Measurements from ENCODE around the gene C16orf87. TPM values are rescaled to one million over a fixed set of nuclear protein-coding genes. Genes with fewer than 3 reads are reported as not detected.

The C16orf87 gene
- total RNA-seq, 1 experiment from 2014 or later: 10.2 TPM

- TF ChIP-seq POLR2A (IDR thresholded peaks at IDR 0.05; ENCODE audit: borderline replicate concordance, extremely low read depth, insufficient read depth, insufficient read length) (no peak), CBX3 (IDR thresholded peaks at IDR 0.05; ENCODE audit: low read depth) (no peak), SP1 (IDR thresholded peaks at IDR 0.05; ENCODE audit: low read depth) (no peak), EZH2 (IDR thresholded peaks at IDR 0.05) (no peak)
These were observed 17.4 kb downstream of the C16orf87 start (continued) for GRCh38 chr16:46813611-46814010.

GRCh38 chr16:46812781-46813540, 18.0 kb downstream of the C16orf87 start:
- intact Hi-C loops (cut with micrococcal nuclease): no loop called here
- POLR2A ChIA-PET: no interaction called here
- TF ChIP-seq TCF7L2 (IDR thresholded peaks at IDR 0.05; ENCODE audit: borderline replicate concordance, extremely low read depth, insufficient read depth, insufficient read length): no peak
- no peak for TF ChIP-seq CBX3 (IDR thresholded peaks at IDR 0.05; ENCODE audit: low read depth)
- no peak for TF ChIP-seq ZNF274 (IDR thresholded peaks at IDR 0.05; ENCODE audit: low read depth, low read length)
- no peak for TF ChIP-seq EZH2 (IDR thresholded peaks at IDR 0.05)
- TF ChIP-seq REST (IDR thresholded peaks at IDR 0.05; ENCODE audit: low read depth): no peak
- no peak for TF ChIP-seq MAX (IDR thresholded peaks at IDR 0.05)
- TF ChIP-seq ZBTB33 (IDR thresholded peaks at IDR 0.05; ENCODE audit: extremely low read depth, insufficient replicate concordance, low read length): no peak
- no peak for TF ChIP-seq EZH2phosphoT487 (IDR thresholded peaks at IDR 0.05; ENCODE audit: borderline replicate concordance)
- no peak for TF ChIP-seq JUND (IDR thresholded peaks at IDR 0.05)
- no peak for TF ChIP-seq YY1 (IDR thresholded peaks at IDR 0.05; ENCODE audit: extremely low read depth, insufficient replicate concordance, low read depth, low read length)
- no peak for TF ChIP-seq CEBPB (IDR thresholded peaks at IDR 0.05; ENCODE audit: low read depth)
- no peak for TF ChIP-seq SRF (IDR thresholded peaks at IDR 0.05; ENCODE audit: low read depth)
- no peak for TF ChIP-seq ATF3 (IDR thresholded peaks at IDR 0.05)
- TF ChIP-seq CTCF (IDR thresholded peaks at IDR 0.05 in 2 of 3, conservative IDR thresholded peaks at IDR 0.05 in 1 of 3; ENCODE audit: borderline replicate concordance in 1 of 3, insufficient read depth in 1 of 3, low read depth in 2 of 3, low read length in 2 of 3): no peak

More at GRCh38 chr16:46812781-46813540, 18.0 kb downstream of the C16orf87 start:
- Histone ChIP-seq H3K9me2 (ENCODE audit: insufficient read depth) (no peaks in the 10 kb centered on the region), H2AFZ (ENCODE audit: low read depth, low read length, poor library complexity, severe bottlenecking) (no peak overlapping the region), H3K27me3 (ENCODE audit: insufficient read depth, low read length) (no peaks in the 10 kb centered on the region), H3K4me2 (ENCODE audit: low read length) (no peak overlapping the region), H3K79me2 (ENCODE audit: insufficient read depth, low read length) (peaks cover 66% of the 10 kb centered on the region), H3K9me3 (ENCODE audit: control insufficient read depth in 1 of 2, insufficient read depth in 1 of 2, low read depth in 1 of 2, low read length in 2 of 2) (peaks cover 0 to 4% of the 10 kb centered on the region in 2 experiments; a peak in 1 of 4 replicates), H3K27ac (ENCODE audit: low read depth, low read length) (no peak overlapping the region), H3K9ac (ENCODE audit: low read length) (no peak overlapping the region), H3K4me1 (ENCODE audit: control insufficient read depth in 1 of 2, insufficient read depth in 2 of 2, low read length in 2 of 2) (peaks cover 9 to 12% of the 10 kb centered on the region in 2 experiments), H3K4me3 (replicated peaks in 1 of 2; ENCODE audit: low read depth in 1 of 2, low read length in 2 of 2) (no peak overlapping the region), H3K36me3 (ENCODE audit: control insufficient read depth in 1 of 2, insufficient read depth in 2 of 2, low read length in 2 of 2) (no peaks in the 10 kb centered on the region), H4K20me1 (ENCODE audit: insufficient read depth) (no peaks in the 10 kb centered on the region)
- CTCF ChIA-PET: interaction anchor here (2.0 kb wide), 1 partner anchor 11 kb away, joined by 11 read pairs; no protein-coding TSS in a partner anchor
- no peak for ATAC-seq
- RAD21 ChIA-PET (ENCODE audit: low non-redundant PET in 1 of 2, low total read pairs in 2 of 2, uncharacterized antibody in 2 of 2, unreplicated experiment in 2 of 2): no interaction called here
- BruUV-seq (replicated peaks): no TSS peak
- no peak for DNase-seq (ENCODE audit: low read depth, low spot score)

All from HCT116 (cell line).